Activated CD4-positive, CD25-positive, alpha-beta regulatory T cell treated with anti-CD3 and anti-CD28 coated beads, Interleukin-2, amount 50 U/mL, for 72 hours (primary cell): ENCODE measurements around the gene ALPK3.

ENCODE experiments used
- DNase-seq: peaks from one replicate; pipeline ENCODE4 v3.0.0; 2021

Gene ALPK3

DNA sequence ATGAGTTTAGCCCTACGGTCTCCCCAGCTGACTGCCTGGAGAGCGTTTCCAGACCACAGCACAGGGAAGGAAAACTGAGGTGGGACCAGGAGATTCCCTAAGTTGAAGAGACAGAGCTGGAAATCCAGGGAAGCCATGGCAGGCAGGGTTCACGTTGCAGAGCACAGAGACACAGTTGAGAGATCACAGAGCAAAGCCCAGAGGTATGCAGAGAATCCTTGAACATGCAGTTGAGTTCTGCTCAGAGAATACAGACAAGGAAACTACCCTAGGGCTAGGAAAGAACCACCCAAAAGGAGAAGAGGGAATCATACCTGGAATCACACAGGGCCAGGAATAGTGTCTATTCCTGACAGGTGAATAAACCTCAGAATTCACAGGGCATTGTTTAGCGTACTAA lies 81.6 kb downstream of the ALPK3 start:
- DNase-seq = no peak

DNA sequence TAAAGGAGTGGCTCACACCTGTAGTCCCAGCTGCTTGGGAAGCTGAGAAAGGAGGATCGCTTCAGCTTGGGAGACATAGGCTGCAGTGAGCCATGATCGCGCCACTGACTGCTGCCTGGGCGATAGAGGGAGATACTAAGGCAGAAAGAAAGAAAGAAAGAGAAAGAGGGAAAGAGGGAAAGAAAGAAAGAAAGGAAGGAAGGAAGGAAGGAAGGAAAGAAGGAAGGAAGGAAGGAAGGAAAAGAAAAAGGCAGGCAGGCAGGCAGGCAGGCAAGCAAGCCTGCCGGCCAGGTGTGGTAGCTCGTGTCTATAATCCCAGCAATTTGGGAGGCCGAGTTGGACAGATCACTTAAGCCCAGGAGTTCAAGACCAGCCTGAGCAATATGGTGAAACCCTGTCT lies 82.6 kb downstream of the ALPK3 start:
- no peak for DNase-seq

DNA sequence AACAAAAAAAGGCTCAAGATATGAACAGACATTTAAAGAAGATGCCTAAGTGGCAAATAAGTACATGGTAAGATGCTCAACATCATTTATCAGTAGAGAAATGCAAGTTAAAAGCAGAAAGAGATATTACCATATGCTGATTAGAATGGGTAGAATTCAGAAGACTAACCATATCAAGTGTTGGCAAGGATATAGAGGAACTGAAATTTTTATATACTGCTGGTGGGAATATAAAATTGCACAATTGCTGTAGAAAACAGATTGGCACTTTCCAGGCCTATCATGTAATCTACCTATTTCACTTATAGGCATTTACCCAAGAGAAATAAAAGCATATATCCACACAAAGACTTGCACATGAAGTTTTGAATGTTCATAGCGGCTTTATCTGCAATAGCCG lies 84.4 kb downstream of the ALPK3 start:
- no peak for DNase-seq

- DNase-seq = no peak
These were observed 86.6 kb downstream of the ALPK3 start for GRCh38 chr15:84903751-84904150.

DNA sequence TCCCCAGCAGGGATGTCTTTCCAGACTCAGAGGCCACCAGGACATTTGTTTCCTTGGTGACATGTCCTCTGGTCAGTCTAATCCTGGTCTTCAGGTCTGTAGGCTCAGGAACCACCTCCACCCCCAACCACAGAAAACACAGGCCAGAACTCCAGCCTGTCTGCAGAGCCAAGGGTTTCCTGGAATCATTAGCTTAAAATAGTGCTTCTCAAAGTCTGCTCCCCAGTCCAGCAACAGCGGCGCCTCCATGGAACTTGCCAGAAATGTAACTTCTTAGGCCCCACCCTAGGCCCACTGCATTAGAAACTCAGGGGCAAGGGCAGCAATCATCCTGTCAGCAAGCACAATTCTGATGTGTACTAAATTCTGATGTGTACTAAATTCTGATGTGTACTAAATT lies 87.3 kb downstream of the ALPK3 start:
- no peak for DNase-seq

DNA sequence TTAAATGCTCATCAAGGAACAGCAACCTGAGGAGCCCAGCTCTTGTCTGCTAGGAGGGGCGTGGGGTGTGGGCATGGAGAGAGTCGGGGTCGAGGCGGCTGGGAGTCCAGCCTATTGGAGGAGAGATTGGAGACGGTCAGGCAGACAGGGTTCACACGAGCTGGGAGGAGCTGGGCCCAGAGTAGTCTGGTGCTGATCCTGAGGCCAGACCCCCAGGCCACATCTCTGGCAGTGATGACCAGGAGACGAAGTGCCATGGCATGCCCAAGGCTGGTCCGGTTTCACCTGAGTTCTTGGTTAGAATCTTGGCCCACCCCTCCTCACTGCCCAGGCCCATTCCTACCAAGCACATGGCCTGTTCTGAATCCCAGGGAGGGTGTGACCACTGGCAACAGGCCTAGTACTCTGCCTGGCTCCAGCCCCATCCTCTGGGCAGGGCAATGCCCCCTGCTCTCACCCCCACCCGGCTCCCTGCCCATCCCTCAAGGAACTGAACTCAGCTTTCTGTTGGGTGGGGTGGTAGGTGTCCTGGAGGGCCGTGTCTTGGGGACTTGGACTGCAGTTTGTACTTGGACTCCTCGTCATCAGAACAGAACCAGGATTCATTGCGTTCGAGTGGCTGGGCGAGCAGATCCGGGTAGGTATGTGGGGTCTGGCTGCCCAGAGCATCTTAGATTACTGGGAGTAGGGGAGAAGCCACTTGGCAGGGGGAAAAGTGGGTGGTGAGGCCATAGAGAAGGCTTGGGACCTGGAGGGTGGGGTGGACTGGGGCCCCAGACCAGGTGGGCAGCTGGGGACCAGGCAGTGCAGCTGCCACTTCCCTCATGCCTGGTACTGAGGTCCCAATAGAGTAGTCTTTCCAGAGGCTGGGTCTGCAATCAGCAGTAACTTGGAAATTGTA lies 88.1 kb downstream of the ALPK3 start:
- DNase-seq = no peak

- no peak for DNase-seq
These were observed 90.6 kb downstream of the ALPK3 start for GRCh38 chr15:84907731-84908130.

DNA sequence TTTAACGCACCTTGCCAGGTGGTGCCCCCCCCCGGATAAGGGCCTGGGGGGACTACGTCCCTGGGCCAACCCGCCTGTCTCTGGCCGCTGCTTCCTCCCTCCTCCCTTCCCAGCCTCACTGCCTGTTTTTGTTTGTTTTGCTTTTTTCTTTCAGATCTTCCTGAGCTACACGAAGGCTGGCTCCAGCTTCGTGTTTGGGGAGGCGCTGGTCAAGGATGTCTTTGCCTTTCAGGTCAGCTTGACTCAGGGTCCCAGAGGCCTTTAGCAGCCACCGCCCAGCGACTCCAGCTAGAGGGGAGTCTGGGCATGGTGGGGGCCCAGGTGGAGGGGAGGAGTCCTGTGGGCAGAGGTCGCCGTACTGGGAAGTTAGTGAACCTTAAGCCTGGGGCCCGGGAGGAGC lies 91.4 kb downstream of the ALPK3 start:
- no peak for DNase-seq

GRCh38 chr15:84909029-84909428 lies 91.9 kb downstream of the ALPK3 start:
- no peak for DNase-seq

DNA sequence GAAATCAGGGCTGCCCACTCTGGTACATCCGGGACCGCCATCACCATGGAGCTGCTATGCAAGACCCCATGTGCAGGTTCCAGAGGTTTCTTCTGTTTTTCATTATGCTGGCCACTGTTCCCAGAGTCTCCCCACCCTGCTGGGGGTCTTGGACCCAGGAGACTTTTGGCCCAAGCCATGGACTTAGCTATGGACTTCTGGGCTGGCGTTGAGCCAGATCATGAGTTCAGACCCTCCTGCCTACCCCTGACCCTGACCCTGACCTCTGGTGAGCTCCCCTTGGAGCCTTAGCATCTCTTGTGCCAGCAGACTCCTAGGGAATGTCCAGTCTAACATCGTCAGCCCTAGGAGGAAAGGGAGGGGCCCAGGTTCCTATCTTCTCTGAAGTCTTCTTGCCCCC lies 92.6 kb downstream of the ALPK3 start:
- DNase-seq = no peak

DNA sequence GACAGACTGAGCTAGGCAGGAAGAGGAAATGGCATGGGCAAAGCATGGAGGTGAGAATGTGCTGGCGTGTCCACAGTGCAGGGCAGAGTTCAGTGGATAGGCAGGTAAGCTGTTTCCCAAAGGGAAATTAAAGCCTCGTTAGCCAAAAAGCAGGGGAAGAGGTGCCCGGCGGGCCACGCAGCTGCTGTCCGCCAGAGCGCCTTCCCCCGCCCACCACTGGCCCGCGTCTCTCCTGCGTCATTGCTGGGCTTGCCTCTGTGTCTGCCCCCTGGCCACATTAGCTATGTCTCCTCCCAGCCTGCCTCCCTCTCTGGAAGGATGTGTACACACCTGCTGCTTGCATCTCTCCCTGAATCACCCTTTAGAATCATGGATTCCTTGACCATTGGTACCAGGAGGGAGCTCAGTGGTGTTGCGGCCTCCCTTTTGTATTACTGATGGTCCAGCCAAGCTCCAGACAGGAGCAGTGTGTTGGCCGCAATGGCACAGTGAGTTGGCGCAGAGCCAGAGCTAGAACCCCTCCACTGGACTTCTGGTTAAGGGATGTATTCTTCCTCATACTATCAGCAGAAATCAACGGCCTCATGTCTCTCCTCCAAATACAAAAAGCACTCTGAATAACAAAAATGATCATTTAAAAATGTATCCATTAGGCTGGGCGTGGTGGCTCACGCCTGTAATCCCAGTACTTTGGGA lies 93.9 kb downstream of the ALPK3 start:
- no peak for DNase-seq

DNA sequence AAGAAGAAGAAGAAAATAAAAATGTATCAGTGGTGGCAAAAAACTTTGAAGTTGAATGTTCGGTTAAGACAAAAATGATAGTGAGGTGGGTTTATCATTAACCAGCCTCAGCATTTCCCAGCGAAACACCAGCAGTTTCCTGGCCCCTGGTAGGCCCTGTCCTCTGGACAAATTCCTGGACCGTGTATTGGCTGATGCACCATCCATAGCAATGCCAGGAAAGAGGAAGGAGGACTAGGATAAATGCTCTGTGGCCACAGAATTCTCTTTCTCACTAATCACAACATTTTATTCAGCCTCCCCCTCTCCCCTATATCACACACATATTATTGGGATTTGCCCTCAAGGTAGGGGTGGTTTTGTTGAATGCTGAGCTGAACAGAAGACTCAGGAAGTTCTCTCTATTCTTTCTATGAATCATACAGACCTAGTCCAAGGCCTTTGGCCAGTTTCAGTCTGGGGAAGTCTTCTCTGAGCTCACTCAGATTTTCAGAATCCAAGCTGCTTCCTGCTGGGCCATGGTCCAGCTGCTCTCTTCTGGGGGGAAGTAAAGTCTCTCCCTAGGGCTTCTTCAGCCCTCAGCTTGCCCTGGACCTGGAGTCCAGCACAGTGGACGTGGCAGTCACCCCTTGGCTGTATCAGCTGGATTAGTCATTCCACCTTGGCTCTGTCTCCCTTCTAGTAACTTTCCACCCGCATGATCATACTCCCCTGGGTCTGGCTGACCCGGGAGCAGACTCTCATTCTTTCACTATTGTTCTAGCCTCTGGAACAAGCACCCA lies 94.9 kb downstream of the ALPK3 start:
- DNase-seq = no peak

GRCh38 chr15:84913360-84913723 lies 96.2 kb downstream of the ALPK3 start:
- no peak for DNase-seq

DNA sequence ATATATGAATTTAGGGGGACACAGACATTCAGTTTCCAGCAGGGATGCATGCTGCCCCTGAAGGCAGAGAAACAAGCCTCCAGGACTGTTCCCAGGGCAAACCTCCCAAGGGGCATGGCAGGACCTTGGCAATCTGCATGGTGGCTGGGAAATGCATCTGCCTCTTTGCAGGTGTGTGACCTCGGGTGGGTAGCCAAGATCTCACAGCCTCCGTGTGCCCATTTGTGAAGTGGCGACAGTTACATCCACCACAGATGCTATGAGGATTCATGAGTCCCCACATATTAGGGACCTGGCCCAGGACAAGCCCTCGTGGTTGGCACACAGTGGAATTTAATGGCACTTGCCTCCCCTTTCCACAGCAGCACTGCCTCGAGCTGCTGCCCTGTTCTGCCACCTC lies 97.2 kb downstream of the ALPK3 start:
- no peak for DNase-seq

DNA sequence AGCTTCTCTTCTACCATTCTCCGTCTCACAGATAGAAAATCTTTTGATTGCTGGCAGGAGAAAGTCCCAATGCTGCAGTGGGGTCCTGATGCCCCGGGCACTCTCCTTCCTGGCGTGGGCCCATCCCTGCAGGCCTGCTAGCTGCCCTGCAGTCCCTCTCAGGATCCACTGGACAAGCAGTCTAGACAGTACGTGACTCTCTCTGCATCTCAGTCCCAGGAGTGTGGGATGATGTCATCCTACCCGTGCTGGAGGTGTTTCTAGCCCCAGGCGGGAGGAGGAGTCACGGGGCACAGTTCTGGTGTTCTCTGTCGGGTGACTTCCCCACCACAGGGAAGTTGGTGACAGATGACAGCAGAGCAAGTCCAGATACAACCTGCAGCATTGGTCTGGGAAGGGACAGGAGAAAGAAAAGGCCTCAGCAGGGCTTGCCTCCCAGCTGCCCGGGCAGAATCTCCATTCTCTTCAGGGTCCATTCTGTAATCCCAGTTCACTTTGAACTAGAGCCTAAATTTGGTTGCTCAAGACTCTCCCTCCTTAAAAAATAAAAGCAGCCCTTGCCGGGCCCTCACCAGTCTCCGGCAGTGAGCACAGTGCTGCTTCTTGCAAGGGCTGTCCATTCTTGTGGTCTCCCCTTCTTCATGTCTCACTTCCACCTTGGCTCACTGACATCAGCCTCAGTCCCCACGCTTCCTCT lies 97.9 kb downstream of the ALPK3 start:
- DNase-seq = no peak

DNA sequence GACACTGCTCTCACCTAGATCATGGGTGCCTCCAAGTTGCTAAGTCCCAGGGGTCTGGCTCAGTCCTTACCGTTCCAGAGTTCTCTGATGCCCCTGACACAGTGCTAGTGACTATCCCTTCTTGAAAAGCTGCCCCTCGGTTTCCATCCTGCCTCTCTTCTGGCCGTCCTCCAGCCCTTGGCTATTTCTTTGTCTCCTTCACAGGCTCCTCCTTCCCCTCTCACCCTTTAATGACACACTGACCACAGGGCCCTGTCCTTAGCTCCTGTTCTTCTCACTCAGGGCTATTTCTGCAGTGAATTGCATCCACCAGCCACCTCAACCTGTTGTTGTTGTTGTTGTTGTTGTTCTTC lies 98.4 kb downstream of the ALPK3 start:
- no peak for DNase-seq

GRCh38 chr15:84917452-84917851 lies 100.3 kb downstream of the ALPK3 start:
- DNase-seq = no peak

DNA sequence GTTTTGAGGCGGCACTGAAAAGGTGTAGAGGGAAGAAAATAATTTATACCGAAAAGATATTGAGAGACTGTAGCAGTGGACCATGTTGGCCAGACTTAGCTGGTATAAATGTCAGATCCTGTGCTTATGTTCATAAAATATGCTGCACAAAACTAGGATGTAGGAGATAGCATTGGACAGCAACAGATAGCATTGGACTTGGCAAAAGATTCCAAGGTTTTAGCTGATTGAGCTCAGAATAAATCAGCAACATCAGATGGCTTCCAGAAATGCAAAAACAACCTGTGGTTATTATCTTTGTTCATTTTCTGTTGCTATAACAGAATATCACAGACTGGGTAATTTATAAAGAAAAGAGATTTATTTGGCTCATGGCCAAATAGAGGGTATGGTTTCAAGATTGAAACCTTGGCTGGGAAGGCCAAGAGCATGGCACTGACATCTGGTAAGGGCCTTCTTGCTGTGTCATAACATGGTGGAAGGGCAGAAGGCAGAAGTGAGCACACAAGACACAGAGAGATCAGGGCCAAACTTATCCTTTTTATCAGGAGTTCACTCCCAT lies 102.0 kb downstream of the ALPK3 start:
- no peak for DNase-seq

DNA sequence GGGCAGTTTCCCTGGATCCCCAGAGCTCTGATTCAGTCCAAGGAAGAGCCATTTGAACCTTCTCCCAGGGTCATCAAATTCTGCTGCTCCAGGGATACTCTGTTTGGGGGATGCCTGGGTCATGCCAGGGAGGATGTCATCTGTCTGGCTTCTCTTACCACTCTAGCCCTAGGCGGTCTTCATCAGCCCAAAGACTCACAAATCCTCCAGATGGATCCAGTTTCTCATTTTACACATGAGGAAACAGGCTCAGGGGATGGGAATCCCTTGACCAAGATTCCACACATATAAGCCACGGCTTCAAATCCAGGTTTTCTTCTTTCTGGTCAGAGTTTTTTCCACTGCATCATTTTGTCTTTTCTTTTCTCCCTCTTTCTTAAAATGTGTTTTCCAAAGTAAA lies 104.0 kb downstream of the ALPK3 start:
- DNase-seq = no peak

DNA sequence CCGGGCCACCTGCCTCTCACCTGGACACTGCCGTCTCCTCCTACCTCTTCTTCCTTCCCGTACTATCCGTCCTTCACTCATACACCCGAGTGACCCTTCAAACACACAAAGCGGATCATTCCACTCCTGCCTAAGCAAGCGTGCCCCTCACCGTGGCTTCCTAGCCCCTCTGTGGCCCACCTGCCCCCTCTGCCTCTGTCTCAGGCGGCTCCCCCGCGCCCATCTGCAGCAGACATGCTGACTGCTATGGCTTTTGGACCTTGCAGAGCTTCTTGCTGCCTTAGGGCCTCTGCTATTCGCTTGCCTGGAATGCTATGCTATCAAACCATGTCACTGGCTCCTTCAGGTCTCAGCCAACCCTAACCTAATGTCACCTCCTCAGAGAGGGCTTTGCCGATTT lies 105.4 kb downstream of the ALPK3 start:
- DNase-seq = no peak
